Nephron progenitor cell (in vitro differentiated cells): Measurements from ENCODE around the gene CLEC17A.
A peak's percentile ranks its signal among the peaks of the same experiment; 100 is the strongest.
"Not testable (repeated sequence)": the region's sequence is repeated elsewhere in the genome, so short reads cannot be mapped to it uniquely, and the experiment has no call there.

ENCODE experiments used
- DNase-seq: peaks from one replicate; pipeline ENCODE4 v3.0.0; 2021
- H3K27ac Mint-ChIP-seq: 2 replicates; pipeline ENCODE4 v1.8.0; 2021; ENCODE audit warnings: mild to moderate bottlenecking, moderate library complexity, mixed read lengths
- H3K27me3 Mint-ChIP-seq: 2 replicates; pipeline ENCODE4 v1.8.0; 2021; ENCODE audit warnings: mild to moderate bottlenecking, low read depth, mixed read lengths; ENCODE audit not compliant: poor library complexity
- H3K36me3 Mint-ChIP-seq: 2 replicates; pipeline ENCODE4 v1.8.0; 2021; ENCODE audit warnings: low read depth, mixed read lengths
- H3K4me1 Mint-ChIP-seq: 2 replicates; pipeline ENCODE4 v1.8.0; 2021; ENCODE audit warnings: mixed read lengths
- H3K4me3 Mint-ChIP-seq: 2 replicates; pipeline ENCODE4 v1.8.0; 2021; ENCODE audit warnings: mild to moderate bottlenecking, moderate library complexity, mixed read lengths
- H3K9me3 Mint-ChIP-seq: 2 replicates; pipeline ENCODE4 v1.8.0; 2021; ENCODE audit warnings: mild to moderate bottlenecking, moderate library complexity, mixed read lengths
- CTCF ChIP-seq: fragments of 200-600 bp; sonication (generic); IDR thresholded peaks from 2 replicates; pipeline ENCODE4 v1.5.0; 2021; ENCODE audit warnings: antibody characterized with exemption

Gene CLEC17A

GRCh38 chr19:14582894-14583340, at the start of gene CLEC17A:
CLEC17A (plus strand) TSS chr19:14583084; CDS start chr19:14583161, 77 bp downstream.
- DNase-seq = no peak
- H3K36me3 Mint-ChIP-seq = no peaks in the 10 kb centered on the region
- no peak within 1 kb of the TSS for H3K27ac Mint-ChIP-seq
- H3K4me1 Mint-ChIP-seq = no peaks in the 10 kb centered on the region
- TF ChIP-seq CTCF = no peak
- H3K9me3 Mint-ChIP-seq = peaks cover 10% of the 10 kb centered on the region
- no peak within 1 kb of the TSS for H3K4me3 Mint-ChIP-seq
- H3K27me3 Mint-ChIP-seq = peaks cover 4% of the 10 kb centered on the region

GRCh38 chr19:14533450-14533849, 49.4 kb upstream of the CLEC17A start:
- peaks cover 47% of the 10 kb centered on the region for H3K4me1 Mint-ChIP-seq
- no peak for TF ChIP-seq CTCF
- H3K27me3 Mint-ChIP-seq = no peaks in the 10 kb centered on the region
- no peak for DNase-seq
- H3K36me3 Mint-ChIP-seq = peaks cover 12% of the 10 kb centered on the region
- H3K27ac Mint-ChIP-seq = peak overlapping the region; percentile 22
- H3K9me3 Mint-ChIP-seq = no peaks in the 10 kb centered on the region
- H3K4me3 Mint-ChIP-seq = no peak overlapping the region

- Mint-ChIP-seq H3K4me3 (peak overlapping the region; percentile 63), H3K9me3 (no peaks in the 10 kb centered on the region), H3K36me3 (peaks cover 23% of the 10 kb centered on the region), H3K27ac (no peak overlapping the region), H3K27me3 (no peaks in the 10 kb centered on the region), H3K4me1 (peaks cover 24% of the 10 kb centered on the region)
- peak; percentile 83 for DNase-seq
- no peak for TF ChIP-seq CTCF
Measured at GRCh38 chr19:14536926-14537692, 45.8 kb upstream of the CLEC17A start.

- Mint-ChIP-seq H3K9me3 (no peaks in the 10 kb centered on the region), H3K4me3 (no peak overlapping the region)
Measured at GRCh38 chr19:14540741-14541525, 42.0 kb upstream of the CLEC17A start.

GRCh38 chr19:14541979-14542378, 40.9 kb upstream of the CLEC17A start:
- peaks cover 11% of the 10 kb centered on the region for H3K36me3 Mint-ChIP-seq
- H3K4me1 Mint-ChIP-seq = peaks cover 17% of the 10 kb centered on the region

More at GRCh38 chr19:14540741-14541525, 42.0 kb upstream of the CLEC17A start:
- Mint-ChIP-seq H3K27ac (peak overlapping the region; percentile 25), H3K27me3 (no peaks in the 10 kb centered on the region), H3K36me3 (peaks cover 11% of the 10 kb centered on the region), H3K4me1 (peaks cover 25% of the 10 kb centered on the region)
- no peak for TF ChIP-seq CTCF
- no peak for DNase-seq

GRCh38 chr19:14542711-14543328, 40.1 kb upstream of the CLEC17A start:
- H3K4me3 Mint-ChIP-seq = no peak overlapping the region
- no peak for TF ChIP-seq CTCF
- H3K36me3 Mint-ChIP-seq = peaks cover 11% of the 10 kb centered on the region
- no peak for DNase-seq
- peaks cover 8% of the 10 kb centered on the region for H3K4me1 Mint-ChIP-seq
- H3K27me3 Mint-ChIP-seq = no peaks in the 10 kb centered on the region
- no peak overlapping the region for H3K27ac Mint-ChIP-seq
- no peaks in the 10 kb centered on the region for H3K9me3 Mint-ChIP-seq

More at GRCh38 chr19:14541979-14542378, 40.9 kb upstream of the CLEC17A start:
- H3K4me3 Mint-ChIP-seq, H3K27ac Mint-ChIP-seq, H3K9me3 Mint-ChIP-seq, DNase-seq, H3K27me3 Mint-ChIP-seq: not testable (repeated sequence)
